MM.1S (cell line): ENCODE data around the gene ZDHHC8.

ENCODE experiments used
- DNase-seq: peaks from one replicate; pipeline ENCODE4 v3.0.0-alpha.2; 2015
- H2AFZ ChIP-seq: fragments of 300-600 bp; sonication (generic); 2 replicates; pipeline ENCODE4 v1.6.0; 2016; ENCODE audit warnings: antibody characterized with exemption, low read length
- H3F3A ChIP-seq: fragments of 300-600 bp; sonication (generic); 2 replicates; pipeline ENCODE4 v1.6.1; 2016; ENCODE audit warnings: mild to moderate bottlenecking, antibody characterized with exemption, low read length, moderate library complexity, mixed read lengths; ENCODE audit not compliant: insufficient read depth
- H3K27ac ChIP-seq: fragments of 300-600 bp; sonication (generic); 2 replicates; pipeline ENCODE4 v1.5.1; 2016; ENCODE audit warnings: mild to moderate bottlenecking, low read length
- H3K27me3 ChIP-seq: fragments of 300-600 bp; sonication (generic); replicated peaks from 2 replicates; pipeline ENCODE4 v1.6.0; 2016; ENCODE audit warnings: low read length; ENCODE audit not compliant: insufficient read depth
- H3K36me3 ChIP-seq: fragments of 300-600 bp; sonication (generic); replicated peaks from 2 replicates; pipeline ENCODE4 v1.6.1; 2016; ENCODE audit warnings: mild to moderate bottlenecking, low read length, mixed read lengths; ENCODE audit not compliant: insufficient read depth
- H3K4me1 ChIP-seq: fragments of 300-600 bp; sonication (generic); 2 replicates; pipeline ENCODE4 v1.6.1; 2016; ENCODE audit warnings: low read length, mixed read lengths
- H3K4me2 ChIP-seq: fragments of 300-600 bp; sonication (generic); 2 replicates; pipeline ENCODE4 v1.6.0; 2016; ENCODE audit warnings: low read depth, low read length
- H3K4me3 ChIP-seq: fragments of 300-600 bp; sonication (generic); 2 replicates; pipeline ENCODE4 v1.5.1; 2016; ENCODE audit warnings: low read length, mixed read lengths
- H3K79me2 ChIP-seq: fragments of 300-600 bp; sonication (generic); 2 replicates; pipeline ENCODE4 v1.6.1; 2016; ENCODE audit warnings: mixed run types, low read length, mixed read lengths
- H3K9ac ChIP-seq: fragments of 300-600 bp; sonication (generic); 2 replicates; pipeline ENCODE4 v1.6.1; 2016; ENCODE audit warnings: low read length, mixed read lengths
- H3K9me2 ChIP-seq: fragments of 300-600 bp; sonication (generic); replicated peaks from 2 replicates; pipeline ENCODE4 v1.6.1; 2016; ENCODE audit warnings: mild to moderate bottlenecking, low read length, mixed read lengths; ENCODE audit not compliant: insufficient read depth
- H3K9me3 ChIP-seq: fragments of 300-600 bp; sonication (generic); replicated peaks from 2 replicates; pipeline ENCODE4 v1.6.1; 2016; ENCODE audit warnings: mild to moderate bottlenecking, low read length, mixed read lengths; ENCODE audit not compliant: insufficient read depth
- H4K20me1 ChIP-seq: fragments of 300-600 bp; sonication (generic); 2 replicates; pipeline ENCODE4 v1.6.1; 2016; ENCODE audit warnings: mild to moderate bottlenecking, low read length, moderate library complexity, mixed read lengths; ENCODE audit not compliant: insufficient read depth
- EZH2 ChIP-seq: fragments of 300-600 bp; sonication (generic); optimal IDR thresholded peaks from 2 replicates; pipeline ENCODE3; 2017; ENCODE audit warnings: low read depth, mild to moderate bottlenecking, antibody characterized with exemption, low read length, mixed read lengths
- EZH2phosphoT487 ChIP-seq: fragments of 300-600 bp; sonication (generic); IDR thresholded peaks from 2 replicates; pipeline ENCODE4 v1.6.1; 2018; ENCODE audit warnings: antibody characterized with exemption, low read length
- TF ChIP-seq, protein P1 (sequence below): fragments of 300-600 bp; sonication (generic); IDR thresholded peaks from 2 replicates; pipeline ENCODE4 v1.5.1; 2016; ENCODE audit warnings: antibody characterized with exemption, low read length, mixed read lengths

ZDHHC8 gene

DNA sequence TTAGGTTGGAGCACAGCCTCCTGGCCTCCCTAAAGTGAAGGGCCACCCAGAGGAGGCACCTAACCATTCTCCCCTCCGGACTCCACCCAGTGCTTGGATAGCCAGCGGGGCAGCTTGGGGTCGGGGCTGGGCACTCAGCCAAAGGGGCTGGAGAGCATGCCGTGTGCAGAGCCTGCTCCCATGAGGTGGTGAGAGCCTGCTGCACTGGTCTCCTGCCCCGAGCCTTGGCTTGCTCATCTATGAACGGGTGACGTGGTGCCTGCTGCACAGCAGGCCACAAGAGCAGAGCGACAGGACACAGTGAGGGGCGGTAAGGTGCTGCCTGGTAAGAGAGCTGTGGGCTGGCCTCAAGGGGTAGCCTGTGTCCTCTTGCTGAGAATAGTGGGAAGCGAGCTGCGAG is 33.3 kb downstream of the ZDHHC8 start:
- Histone ChIP-seq H3K79me2 (no peaks in the 10 kb centered on the region), H3K27me3 (peaks cover 64% of the 10 kb centered on the region), H2AFZ (no peak overlapping the region), H3K27ac (no peak overlapping the region), H3K9me2 (no peaks in the 10 kb centered on the region), H3K36me3 (no peaks in the 10 kb centered on the region), H3K4me2 (no peak overlapping the region), H4K20me1 (no peaks in the 10 kb centered on the region), H3K9ac (no peak overlapping the region), H3F3A (no peaks in the 10 kb centered on the region), H3K4me1 (no peaks in the 10 kb centered on the region), H3K9me3 (no peaks in the 10 kb centered on the region), H3K4me3 (no peak overlapping the region)
- DNase-seq = no peak
- TF ChIP-seq EZH2phosphoT487 (no peak), EZH2 (no peak)
- TF ChIP-seq, protein P1, sequence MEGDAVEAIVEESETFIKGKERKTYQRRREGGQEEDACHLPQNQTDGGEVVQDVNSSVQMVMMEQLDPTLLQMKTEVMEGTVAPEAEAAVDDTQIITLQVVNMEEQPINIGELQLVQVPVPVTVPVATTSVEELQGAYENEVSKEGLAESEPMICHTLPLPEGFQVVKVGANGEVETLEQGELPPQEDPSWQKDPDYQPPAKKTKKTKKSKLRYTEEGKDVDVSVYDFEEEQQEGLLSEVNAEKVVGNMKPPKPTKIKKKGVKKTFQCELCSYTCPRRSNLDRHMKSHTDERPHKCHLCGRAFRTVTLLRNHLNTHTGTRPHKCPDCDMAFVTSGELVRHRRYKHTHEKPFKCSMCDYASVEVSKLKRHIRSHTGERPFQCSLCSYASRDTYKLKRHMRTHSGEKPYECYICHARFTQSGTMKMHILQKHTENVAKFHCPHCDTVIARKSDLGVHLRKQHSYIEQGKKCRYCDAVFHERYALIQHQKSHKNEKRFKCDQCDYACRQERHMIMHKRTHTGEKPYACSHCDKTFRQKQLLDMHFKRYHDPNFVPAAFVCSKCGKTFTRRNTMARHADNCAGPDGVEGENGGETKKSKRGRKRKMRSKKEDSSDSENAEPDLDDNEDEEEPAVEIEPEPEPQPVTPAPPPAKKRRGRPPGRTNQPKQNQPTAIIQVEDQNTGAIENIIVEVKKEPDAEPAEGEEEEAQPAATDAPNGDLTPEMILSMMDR = no peak

DNA sequence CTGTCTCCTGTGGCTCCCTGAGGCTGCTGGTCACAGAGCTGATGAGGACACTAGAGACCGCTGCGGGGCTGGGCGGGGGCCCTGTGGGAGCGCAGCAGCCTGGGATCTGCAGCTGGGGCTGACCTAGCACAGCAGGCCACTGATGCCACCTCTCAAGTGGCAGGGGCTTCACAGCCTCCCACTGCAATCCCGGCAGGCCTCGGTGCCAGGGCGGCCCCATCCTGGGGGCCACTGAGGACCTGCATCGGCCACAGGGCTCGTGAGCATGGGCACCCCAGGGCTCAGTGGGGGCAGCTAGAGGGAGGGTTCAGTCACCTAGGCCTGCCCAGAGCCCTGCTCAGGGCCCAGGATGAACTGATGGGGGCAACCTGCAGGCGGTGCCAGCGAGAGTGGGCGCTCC is 33.8 kb downstream of the ZDHHC8 start:
- Histone ChIP-seq H3K9ac (no peak overlapping the region), H2AFZ (no peak overlapping the region), H3K4me1 (no peaks in the 10 kb centered on the region), H3K27me3 (peaks cover 64% of the 10 kb centered on the region), H3K79me2 (no peaks in the 10 kb centered on the region), H3K36me3 (no peaks in the 10 kb centered on the region), H3K9me2 (no peaks in the 10 kb centered on the region), H3K9me3 (no peaks in the 10 kb centered on the region), H3K4me3 (no peak overlapping the region), H4K20me1 (no peaks in the 10 kb centered on the region), H3K4me2 (no peak overlapping the region), H3F3A (no peaks in the 10 kb centered on the region), H3K27ac (no peak overlapping the region)
- TF ChIP-seq, protein P1 = no peak
- TF ChIP-seq EZH2phosphoT487 (no peak), EZH2 (no peak)
- DNase-seq = no peak

DNA sequence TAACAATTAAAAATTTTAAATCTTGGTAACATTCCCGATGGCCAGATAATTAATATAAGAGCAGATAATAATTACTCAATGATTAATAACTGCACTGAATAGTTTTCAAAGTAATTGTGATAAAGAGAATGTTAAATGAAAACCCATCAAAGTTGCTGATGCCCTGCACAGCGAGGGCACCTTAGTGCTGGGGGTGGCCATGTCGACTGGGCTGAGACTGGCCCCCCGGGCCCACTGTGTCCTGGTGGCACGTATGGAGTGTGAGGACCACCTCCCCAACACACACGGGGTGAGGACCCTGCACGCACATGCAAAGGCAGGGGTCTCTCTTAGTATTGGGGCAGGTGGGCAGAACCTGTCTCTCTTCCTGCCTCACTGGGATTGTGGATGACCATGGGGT is 34.3 kb downstream of the ZDHHC8 start:
- no peaks in the 10 kb centered on the region for H4K20me1 ChIP-seq
- H3K4me1 ChIP-seq = no peaks in the 10 kb centered on the region
- H3K9ac ChIP-seq = no peak overlapping the region
- DNase-seq = no peak
- H3K4me2 ChIP-seq = no peak overlapping the region
- no peak overlapping the region for H2AFZ ChIP-seq
- H3F3A ChIP-seq = no peaks in the 10 kb centered on the region
- no peaks in the 10 kb centered on the region for H3K9me2 ChIP-seq
- no peaks in the 10 kb centered on the region for H3K36me3 ChIP-seq
- no peak overlapping the region for H3K4me3 ChIP-seq
- H3K79me2 ChIP-seq = no peaks in the 10 kb centered on the region
- H3K9me3 ChIP-seq = no peaks in the 10 kb centered on the region
- H3K27ac ChIP-seq = no peak overlapping the region
- H3K27me3 ChIP-seq = peaks cover 69% of the 10 kb centered on the region
- TF ChIP-seq EZH2phosphoT487 (no peak), EZH2 (no peak)
- TF ChIP-seq, protein P1 = no peak
